Measurements from ENCODE around the gene GLG1.

Gene GLG1

GRCh38 chr16:74497761-74498160 is 109.2 kb downstream of the GLG1 start:
- no peak overlapping the region for H3K4me3 ChIP-seq (ENCODE audit: low read depth, low read length)
- TF ChIP-seq CTCF (IDR thresholded peaks at IDR 0.05; ENCODE audit: insufficient read depth, low read length, missing control alignments) = no peak
- DNase-seq (ENCODE audit: low read depth, low spot score) = no peak
- CTCF ChIA-PET = no interaction called here
- POLR2A ChIA-PET = no interaction called here

DNA sequence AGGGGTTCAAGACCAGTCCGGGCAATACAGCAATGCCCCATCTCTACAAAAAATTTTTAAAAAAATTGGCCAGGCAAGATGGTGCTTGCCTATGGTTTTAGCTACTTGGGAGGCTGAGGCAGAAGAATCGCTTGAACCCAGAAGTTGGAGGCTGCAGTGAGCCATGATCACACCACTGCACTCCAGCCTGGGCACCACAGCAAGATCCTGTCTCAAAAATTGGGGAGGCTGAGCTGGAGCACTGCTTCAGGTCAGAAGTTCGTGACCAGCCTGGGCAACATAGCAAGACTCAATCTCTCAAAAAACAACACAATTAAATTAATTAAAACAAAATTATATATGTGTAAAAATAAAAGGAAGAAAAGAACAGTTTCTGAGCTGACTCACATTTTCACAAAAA is 110.9 kb downstream of the GLG1 start:
- no peak overlapping the region for H3K4me3 ChIP-seq (ENCODE audit: low read depth, low read length)
- DNase-seq (ENCODE audit: low read depth, low spot score) = no peak
- CTCF ChIA-PET = interaction anchor here (0.9 kb wide), 1 partner anchor 143 kb away, joined by 3 read pairs; no protein-coding TSS in a partner anchor
- TF ChIP-seq CTCF (IDR thresholded peaks at IDR 0.05; ENCODE audit: insufficient read depth, low read length, missing control alignments) = no peak
- POLR2A ChIA-PET = no interaction called here

GRCh38 chr16:74492976-74493375 is 113.9 kb downstream of the GLG1 start:
- ChIA-PET CTCF (interaction anchor here (0.8 kb wide), 1 partner anchor 130 kb away, joined by 3 read pairs; no protein-coding TSS in a partner anchor), POLR2A (no interaction called here)
- DNase-seq (ENCODE audit: low read depth, low spot score) = no peak

DNA sequence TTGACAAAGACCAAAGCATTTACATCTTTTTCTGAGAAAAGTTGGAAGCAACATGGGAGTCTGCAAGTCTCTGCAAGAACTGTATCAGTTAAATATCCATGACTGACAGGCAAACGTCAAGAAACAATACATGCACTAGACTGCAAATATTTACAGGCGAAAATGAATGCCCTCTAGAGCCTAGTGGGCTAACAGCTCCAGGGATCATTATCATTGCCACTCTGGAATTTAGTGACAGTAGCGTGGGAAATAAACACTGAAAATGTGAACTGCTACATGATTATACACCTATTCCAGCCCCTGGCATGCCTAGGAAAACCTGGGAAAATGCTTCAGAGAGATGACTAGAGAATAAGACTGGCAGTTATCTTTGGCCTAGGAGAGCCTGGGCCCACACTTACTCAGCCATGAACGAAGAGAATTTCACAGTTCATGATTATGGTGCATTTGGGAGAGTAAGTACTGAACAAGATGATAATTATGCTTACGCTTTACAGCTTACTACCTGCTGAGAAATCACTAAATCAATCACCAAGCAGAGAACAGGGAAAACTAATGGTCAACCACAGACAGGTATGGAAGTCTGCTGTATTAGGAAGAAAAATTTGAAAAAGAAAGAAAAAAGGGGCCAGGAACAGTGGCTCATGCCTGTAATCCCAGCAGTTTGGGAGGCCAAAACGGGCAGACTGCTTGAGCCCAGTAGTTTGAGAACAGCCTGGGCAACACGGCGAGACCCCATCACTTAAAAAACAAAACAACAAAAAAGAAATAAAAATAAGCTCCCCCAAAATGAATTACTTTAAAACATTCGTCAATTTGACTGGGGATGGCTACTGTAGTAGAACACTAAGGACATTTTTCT is 119.0 kb downstream of the GLG1 start:
- DNase-seq (ENCODE audit: low read depth, low spot score) = no peak
- TF ChIP-seq CTCF (IDR thresholded peaks at IDR 0.05; ENCODE audit: insufficient read depth, low read length, missing control alignments) = no peak
- ChIA-PET POLR2A (no interaction called here), CTCF (interaction anchor here (0.7 to 1.5 kb wide), 4 partner anchors 52 to 142 kb away, joined by 3 read pairs; no protein-coding TSS in a partner anchor)
- H3K4me3 ChIP-seq (ENCODE audit: low read depth, low read length) = no peak overlapping the region

More at GRCh38 chr16:74492976-74493375, 113.9 kb downstream of the GLG1 start:
- TF ChIP-seq CTCF (IDR thresholded peaks at IDR 0.05; ENCODE audit: insufficient read depth, low read length, missing control alignments) = no peak
- H3K4me3 ChIP-seq (ENCODE audit: low read depth, low read length) = no peak overlapping the region

DNA sequence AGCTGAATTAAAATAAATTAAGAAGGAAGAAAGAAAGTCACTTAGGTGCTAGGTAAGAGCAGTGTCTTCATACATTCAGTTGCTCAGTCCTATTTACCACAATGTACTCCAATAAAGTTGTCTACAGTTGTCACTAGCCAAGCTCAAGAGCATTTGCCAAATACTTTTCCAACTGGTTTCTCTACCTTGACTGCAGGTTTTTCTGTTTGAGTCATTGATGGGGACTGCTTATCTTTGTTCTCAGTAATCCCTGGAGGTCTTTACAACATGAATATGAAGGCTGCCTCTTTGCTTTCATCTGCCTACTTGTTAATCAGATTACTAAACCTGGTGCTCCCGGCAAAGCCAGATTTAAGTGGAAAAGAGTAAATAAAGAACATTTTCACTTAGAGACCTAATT is 121.0 kb downstream of the GLG1 start:
- POLR2A ChIA-PET = no interaction called here
- no peak for DNase-seq (ENCODE audit: low read depth, low spot score)
- CTCF ChIA-PET = interaction anchor here (1.2 kb wide), 2 partner anchors 9 to 139 kb away, joined by 4 read pairs; no protein-coding TSS in a partner anchor
- H3K4me3 ChIP-seq (ENCODE audit: low read depth, low read length) = no peak overlapping the region
- TF ChIP-seq CTCF (IDR thresholded peaks at IDR 0.05; ENCODE audit: insufficient read depth, low read length, missing control alignments) = no peak

GRCh38 chr16:74480150-74481029 is 126.5 kb downstream of the GLG1 start:
- CTCF ChIA-PET = interaction anchor here (1.1 kb wide), 1 partner anchor 142 kb away, joined by 3 read pairs; no protein-coding TSS in a partner anchor
- no peak for TF ChIP-seq CTCF (IDR thresholded peaks at IDR 0.05; ENCODE audit: insufficient read depth, low read length, missing control alignments)
- DNase-seq (ENCODE audit: low read depth, low spot score) = no peak
- no peak overlapping the region for H3K4me3 ChIP-seq (ENCODE audit: low read depth, low read length)
- POLR2A ChIA-PET = no interaction called here
